Endometrial microvascular endothelial cells (primary cell): ENCODE measurements around the gene ADAD2. TPM values are rescaled to one million over a fixed set of nuclear protein-coding genes. Genes with fewer than 3 reads are reported as not detected.

Experiments used
- in situ Hi-C: cut with HindIII; loops from 2 replicates; pipeline ENCODE4 v1.10.0; 2017; ENCODE audit warnings: low sequenced_read_pairs, low pct_unique_long_range_greater_than_20kb; ENCODE audit errors: inconsistent ontology term
- total RNA-seq: library from RNA; depleted of rRNA; stranded (reverse); fragments of >200 nt; gene quantifications from one replicate; pipeline ENCODE4 v1.2.3, GENCODE V29; 2015; ENCODE audit errors: inconsistent ontology term

ADAD2 gene
- not detected for total RNA-seq

DNA sequence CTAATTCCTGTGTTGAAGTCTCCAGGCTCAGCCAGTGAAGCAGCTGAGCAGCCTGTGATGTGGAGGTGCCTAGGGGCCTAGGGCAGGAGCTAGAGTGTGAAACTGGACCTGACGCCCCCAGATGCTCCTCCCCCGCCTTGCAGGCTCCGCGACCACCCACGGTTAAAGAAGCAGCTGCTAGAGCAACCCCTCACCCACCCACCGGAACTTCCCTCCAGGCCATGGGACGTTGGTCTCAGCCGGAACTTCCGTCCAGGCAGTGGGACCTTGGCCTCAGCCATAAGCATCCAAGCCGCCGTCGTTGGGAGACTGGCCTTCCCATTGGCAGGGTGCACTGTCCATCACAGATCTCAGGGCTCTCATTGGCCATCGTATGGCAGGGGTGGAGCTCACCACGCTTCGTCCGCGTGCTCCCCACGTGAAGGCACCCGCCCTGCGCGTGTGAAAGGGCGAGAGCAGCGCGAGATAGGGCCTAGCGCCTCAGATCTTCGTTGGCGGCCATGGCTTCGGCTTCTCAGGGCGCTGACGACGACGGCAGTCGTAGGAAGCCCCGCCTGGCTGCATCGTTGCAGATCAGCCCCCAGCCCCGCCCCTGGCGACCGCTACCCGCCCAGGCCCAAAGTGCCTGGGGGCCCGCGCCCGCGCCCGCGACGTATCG is at the start of gene ADAD2:
Gene ADAD2, plus strand, starts transcription at position 427 of the 658 bp plus-strand sequence. Its CDS starts 74 bp downstream, at position 501.
- in situ Hi-C loops: no loop called here

DNA sequence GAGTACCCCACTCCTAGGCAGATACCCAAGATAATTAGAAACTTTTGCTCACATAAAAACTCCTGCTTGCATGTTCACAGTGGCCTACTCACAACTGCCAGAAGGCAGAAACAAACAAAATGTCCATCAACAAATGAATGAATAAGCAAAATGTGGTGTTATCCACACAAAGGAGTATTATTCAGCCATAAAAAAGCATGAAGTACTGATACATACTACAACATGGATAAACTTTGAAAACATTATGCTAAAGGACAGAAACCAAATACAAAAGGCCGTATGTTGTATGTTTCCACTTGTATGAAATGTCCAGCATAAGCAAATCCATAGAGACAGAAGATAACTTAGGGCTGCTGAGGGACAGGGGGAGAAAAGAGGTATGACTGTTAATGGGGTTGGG is 47.9 kb upstream of the ADAD2 start:
- in situ Hi-C loops: no loop called here

DNA sequence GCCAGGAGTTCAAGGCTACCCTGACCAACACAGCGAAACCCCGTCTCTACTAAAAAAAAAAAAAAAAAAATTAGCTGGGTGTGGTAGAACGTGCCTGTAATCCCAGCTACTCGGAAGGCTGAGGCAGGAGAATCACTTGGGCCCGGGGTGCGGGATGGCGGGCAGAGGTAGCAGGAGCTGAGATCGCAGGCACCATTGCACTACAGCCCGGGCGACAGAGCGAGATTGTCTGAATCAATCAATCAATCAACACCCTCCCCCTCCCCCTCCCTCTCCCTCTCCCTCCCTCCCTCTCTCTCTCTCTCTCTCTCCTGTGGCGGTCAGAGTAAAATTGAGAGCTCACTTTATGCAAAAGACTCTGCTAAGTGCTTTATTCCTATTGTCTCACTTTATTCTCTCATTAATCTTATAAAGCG is 47.2 kb upstream of the ADAD2 start:
- in situ Hi-C loops: no loop called here

DNA sequence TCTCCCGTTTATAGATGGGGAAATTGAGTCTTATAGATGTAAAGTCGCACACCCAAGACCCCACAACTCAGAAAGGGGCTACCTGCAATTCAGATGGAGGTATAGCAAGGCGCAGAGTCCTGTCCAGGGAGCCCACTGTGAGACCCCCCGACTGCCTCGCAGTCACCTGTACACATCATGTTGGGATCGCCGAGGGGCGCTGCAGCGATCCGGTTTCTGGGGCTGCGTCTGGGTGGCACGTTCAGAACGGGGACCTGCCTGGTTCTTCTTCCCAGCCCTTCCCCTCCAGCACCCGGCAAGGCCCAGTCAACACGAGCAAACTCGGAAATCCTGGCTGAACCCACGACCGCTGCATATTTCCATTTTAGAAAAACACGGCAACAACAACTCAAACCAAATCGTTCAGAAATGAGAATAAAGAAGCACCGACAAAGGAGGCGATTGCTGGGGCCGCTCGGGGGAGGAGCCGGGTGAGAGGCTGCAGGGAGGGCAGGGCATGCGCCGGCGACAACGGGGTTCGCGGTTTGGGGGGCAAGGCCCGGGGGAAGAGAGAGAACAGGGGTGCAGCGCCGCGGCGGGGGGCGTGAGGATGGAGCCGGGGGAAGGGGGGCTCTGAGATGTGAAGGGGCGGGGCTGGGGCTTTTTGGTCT is 46.6 kb upstream of the ADAD2 start:
- in situ Hi-C loops: no loop called here

DNA sequence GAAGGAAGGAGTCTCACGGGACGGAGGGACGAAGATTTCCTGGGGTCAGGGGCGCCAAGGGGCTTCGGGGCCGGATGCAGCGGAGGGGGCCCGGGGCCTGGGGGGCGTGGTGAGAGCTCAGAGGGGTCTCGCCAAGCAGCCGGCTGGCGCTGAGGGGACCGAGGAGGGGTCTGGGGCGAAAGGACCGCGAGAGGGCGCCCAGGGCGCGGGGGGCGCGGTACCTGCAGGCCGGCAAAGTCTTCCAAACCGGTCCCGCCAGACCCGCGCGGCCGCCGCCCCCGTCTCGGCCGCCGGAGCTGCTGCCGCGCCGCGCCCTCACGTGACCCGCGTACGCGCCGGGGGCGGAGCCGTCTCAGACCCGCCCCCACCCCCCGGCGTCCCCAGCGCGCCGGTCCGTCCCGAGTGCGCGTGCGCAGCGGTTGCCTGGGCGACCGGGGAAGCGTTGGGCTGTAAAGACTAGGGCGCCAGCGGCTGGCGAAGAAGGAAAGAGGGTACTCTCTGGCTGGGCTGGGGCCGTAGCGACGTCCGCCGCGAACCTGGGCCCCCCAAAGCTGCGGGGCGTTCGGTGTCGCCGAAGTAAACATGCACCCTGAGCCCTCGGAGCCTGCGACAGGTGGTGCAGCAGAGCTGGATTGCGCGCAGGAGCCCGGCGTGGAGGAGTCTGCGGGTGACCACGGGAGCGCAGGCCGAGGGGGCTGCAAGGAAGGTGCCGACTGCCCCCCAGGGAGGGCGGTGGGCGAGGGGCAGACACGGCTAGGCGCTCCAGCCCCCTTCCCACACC is 45.9 kb upstream of the ADAD2 start, which contains the start of the genes DNAAF1 and HSDL1:
Gene DNAAF1, plus strand, starts transcription at position 450 of the 781 bp plus-strand sequence. Its CDS starts 133 bp downstream, at position 583.
Gene HSDL1, minus strand, starts transcription at position 319 of the 781 bp plus-strand sequence. CDS start 13,856 bp downstream, outside the sequence.
- in situ Hi-C loops: no loop called here

DNA sequence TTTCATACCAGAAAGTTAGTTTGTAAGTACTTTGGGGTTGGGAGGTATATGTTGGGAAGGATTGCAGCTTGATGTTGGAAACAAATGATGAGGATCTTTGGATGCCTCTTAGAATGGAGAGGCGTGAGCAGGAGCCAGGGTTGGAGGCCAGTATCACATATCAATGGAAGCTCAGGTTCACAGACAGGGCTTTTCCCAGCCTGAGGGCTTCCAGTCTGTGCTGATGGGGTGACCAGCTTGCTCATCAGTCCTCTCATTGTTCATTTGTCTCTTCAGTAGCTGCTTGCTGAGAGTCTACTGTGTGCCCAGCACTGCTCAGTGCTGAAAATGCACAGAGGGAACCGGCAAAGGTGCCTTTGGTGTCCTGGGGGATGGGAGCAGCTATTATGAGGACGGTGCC is 40.0 kb upstream of the ADAD2 start:
- in situ Hi-C loops: no loop called here

DNA sequence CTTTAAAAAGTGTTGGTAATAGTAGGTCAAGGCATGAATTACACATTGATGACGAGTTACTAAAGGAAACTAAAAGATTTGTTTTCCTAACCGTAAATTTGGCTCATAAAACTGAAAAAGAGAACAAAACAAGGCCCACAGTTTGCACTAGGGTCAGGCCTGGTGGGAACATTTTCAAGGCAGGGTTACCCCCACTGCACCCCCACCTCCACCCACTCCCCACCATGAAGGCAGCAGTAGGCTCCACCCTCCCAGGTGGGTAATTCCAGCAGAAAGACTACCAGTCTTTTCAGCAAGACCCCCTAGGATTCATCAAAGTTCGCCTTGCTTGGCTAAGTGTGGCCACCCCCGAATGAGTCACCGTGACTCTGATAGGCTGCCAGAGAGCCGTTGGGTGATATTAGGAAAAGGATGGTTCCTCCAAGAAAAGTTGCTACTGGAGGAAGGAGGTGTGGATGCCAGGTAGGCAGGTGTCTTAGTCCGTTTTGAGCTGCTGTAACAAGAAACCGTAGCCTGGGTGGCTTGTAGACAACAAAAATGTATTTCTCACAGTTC is 37.2 kb upstream of the ADAD2 start:
- in situ Hi-C loops: no loop called here

DNA sequence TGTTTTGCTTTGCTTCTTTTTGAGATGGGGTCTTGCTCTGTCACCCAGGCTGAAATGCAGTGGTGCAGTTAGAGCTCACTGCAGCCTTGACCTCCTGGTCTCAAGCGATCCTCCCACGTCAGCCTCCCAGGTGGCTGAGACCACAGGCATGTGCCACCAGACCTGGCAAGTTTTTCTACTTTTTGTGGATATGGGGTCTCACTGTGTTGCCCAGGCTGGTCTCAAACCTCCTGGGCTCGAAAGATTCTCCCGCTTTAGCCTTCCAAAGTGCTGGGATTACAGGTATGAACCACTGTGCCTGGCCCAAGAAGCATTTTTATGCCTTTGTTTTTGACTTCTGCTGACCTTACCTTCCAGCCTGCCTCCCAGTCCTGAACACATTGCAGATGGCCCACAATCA is 35.7 kb upstream of the ADAD2 start:
- in situ Hi-C loops: no loop called here

DNA sequence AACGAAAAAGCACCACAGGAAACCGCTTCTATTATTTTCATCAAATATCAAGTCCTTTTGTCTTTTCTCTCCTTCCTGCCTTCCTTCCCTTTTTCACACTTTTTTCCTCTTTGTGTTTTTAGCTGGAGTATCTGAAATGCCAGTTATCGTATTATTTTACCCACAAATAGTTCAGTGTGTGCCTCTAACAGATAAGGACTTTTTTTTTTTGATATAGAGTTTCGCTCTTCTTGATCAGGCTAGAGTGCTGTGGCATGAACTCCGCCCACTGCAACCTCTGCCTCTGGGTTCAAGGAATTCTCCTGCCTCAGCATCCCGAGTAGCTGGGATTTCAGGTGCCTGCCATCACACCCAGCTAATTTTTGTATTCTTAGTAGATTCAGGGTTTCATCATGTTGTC is 35.2 kb upstream of the ADAD2 start:
- in situ Hi-C loops: no loop called here

DNA sequence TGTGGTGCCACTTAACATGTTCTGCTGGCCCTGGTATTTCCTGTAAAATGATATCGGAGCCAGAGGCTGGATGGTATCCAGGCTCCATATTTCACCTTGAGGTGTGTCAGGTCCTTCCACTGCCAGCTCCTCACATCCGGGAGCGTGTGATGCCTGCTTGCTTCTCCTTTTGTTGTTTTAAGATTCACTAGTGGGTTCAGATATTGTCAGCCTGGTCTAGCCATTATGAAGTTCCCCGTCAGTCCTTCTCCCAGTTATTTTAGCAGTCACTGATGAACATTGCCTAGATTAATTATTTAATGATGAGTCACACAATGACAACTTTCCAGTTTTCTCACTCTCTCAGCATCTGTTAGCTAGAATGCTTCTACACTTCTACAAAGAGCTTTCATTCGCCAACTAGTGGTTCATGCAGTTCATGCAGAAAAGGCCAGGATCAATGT is 34.6 kb upstream of the ADAD2 start:
- in situ Hi-C loops: no loop called here

DNA sequence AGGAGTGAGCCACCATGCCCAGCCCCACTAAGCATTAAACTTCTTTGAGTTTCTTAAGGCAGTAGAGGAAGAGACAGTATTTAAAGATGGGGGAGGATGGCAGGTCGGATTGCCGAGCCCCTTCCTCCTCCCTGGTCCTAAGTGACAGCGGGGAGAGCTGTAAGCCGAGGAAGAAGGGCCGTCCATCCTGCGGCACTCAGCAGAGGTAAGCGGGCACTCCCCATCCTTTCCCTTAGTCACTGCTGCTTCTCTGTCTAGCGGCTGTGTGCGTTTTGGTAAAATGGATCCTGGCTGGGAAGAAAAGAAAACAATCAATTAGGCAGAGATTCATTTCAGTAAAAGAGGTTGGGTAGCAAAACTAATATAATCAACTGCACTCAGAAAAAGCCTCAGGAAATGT is 31.9 kb upstream of the ADAD2 start:
- in situ Hi-C loops: no loop called here

DNA sequence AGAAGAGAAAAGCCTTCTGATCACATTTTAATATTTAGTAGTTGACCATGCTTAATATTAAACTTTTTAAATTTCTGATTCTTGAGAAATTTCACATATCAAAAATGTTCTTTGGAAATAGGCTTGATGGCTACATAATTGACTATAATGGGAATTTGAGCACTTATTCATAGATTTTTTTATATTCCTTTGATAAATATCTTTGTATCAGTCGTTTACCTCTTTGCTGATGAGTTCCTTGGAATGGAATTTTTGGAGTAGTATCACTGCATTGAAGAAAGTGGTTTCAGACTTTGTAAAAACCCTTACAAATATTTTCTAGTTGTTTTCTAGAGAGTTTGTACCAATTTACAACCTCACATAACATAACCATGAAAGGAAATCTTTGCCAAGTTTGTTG is 31.2 kb upstream of the ADAD2 start:
- in situ Hi-C loops: no loop called here

DNA sequence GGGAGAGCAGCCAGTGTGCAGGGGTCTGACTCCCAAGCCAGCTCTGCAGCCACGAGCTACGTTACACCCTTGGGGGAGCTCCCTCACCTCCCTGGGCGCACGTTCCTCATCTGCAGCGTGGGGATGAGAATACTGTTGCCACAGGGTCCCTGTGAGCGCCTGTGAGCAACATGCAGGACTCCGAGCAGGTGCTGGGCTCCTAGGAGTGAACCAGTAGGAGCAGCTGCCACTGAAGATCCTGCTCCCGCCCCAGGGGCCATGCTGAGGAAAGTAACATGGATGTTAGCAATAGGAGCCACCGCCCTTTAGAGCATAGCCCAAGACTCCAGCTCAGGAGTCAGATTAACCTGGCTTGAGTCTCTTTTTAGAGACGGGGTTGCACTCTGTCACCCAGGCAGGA is 29.9 kb upstream of the ADAD2 start:
- in situ Hi-C loops: no loop called here

DNA sequence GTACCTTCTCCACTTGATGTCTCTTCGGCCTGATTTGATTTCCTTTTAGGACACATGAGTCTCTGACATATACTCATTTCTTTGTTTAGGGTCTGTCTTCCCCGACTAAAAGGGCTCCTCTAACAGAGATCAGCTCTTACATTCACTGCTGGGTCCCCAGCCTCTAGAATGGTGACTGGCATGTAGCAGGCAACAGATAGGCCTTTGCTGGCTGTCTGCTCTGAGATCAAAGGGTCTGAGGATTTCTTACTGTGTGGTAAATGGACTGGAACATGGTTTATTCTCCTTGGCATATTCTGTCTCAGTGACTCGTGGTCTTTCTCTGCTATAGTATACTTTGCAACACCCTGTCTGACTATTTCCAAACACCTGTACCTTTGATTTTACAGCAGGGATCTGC is 29.2 kb upstream of the ADAD2 start:
- in situ Hi-C loops: no loop called here

DNA sequence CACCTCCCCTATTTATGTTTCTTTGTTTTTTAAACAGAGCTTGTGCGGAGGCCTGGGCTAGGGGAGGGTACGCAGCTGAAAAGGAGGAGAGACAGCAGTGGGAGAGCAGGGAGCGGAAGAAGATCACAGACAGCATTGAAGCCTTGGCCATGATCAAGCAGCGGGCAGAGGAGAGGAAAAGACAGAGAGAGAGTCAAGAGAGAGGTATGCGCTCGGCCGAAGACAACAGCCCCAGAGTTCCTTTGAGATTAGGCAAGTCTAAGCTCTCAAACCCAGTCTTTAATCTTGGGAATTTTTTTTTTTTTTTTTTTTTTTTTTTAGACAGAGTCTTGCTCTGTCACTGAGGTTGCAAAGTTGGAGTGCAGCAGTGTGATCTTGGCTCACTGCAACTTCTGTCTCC is 25.2 kb upstream of the ADAD2 start:
- in situ Hi-C loops: no loop called here

DNA sequence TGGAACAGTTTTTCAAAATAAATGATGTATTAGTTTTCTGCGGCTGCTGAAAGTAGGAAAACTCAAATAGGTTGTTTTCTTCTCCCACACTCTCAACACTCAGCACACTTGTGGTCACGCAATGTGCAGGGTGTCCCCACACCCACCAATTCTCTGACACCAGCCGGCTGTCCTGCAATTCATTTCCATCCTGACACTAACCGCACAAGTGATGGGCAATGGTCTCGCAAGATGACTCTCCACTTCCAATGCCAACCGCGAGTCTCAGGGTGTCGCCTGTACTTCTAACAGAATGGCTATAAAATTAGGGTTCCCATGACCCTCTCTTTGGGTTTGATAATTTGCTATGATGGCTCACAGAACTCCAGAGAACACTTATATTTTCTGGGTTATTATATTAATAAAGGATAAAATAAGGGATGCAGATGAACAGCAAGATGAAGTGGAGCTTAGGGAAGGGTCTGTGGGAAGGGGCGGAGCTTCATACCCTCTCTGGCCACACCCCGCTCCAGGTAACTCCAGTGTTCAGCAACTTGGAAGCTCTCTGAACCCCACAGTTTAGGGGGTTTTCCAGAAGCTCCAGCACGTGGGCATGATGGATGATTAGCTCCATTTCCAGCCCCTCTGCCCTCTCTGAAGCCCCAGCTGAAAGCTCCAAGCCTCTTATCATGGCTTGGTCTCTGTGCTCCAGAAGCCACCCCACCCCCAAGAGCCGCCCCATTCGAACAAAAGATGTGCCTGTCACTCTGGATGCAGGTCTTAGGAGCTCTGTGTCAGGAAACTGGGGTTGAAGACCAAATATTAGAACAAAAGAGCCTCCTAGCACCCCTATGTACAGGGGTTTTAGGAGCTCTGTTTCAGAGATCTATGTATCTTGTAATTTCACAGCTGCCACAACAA is 23.9 kb upstream of the ADAD2 start:
- in situ Hi-C loops: no loop called here

DNA sequence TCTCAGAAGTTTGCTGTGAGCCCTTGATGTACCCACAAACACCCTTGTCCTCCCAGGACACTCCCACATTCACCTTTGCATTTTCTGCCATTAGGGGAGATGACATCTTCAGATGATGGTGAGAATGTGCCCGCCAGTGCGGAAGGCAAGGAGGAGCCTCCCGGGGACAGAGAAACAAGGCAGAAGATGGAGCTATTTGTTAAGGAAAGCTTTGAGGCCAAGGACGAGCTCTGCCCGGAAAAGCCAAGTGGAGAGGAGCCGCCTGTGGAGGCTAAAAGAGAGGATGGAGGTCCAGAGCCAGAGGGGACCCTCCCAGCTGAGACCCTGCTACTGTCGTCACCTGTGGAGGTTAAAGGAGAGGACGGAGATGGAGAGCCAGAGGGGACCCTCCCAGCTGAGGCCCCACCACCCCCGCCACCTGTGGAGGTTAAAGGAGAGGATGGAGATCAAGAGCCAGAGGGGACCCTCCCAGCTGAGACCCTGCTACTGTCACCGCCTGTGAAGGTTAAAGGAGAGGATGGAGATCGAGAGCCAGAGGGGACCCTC is 21.1 kb upstream of the ADAD2 start:
- in situ Hi-C loops: no loop called here

DNA sequence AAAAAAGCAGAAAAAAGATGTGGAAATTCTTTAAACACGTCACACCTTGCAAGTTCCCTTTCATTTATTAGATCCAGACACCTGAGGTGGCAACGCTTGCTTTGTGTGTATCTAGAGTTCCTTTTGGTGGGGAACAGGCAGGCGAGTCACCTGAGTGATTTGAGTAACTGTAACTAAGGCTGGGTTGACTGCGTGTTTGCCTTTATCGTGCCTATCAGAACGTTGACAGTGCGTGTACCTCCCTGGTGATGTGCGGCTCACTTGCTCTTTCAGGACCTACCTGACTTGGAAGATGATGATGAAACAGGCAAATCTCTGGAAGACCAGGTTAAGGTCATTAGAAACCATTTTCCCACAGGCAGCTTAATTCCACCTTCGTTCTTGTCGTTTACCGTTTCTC is 16.6 kb upstream of the ADAD2 start:
- in situ Hi-C loops: no loop called here
